IMR-90 (cell line): Measurements from ENCODE around the gene ANGPTL4.

Experiments
- CTCF ChIP-seq: conservative IDR thresholded peaks from 2 replicates; pipeline ENCODE4 v1.5.1; 2012; ENCODE audit warnings: mild to moderate bottlenecking, low read depth, low read length, improper control_type of control experiment
- POLR2A ChIP-seq: IDR thresholded peaks from 2 replicates; pipeline ENCODE4 v1.6.1; 2012; ENCODE audit warnings: mild to moderate bottlenecking, low read depth, low read length

- TF ChIP-seq CTCF (no peak), POLR2A (no peak)
Observed at GRCh38 chr19:8352134-8352827, 11.7 kb upstream of the ANGPTL4 start.
